K562 (cell line): ENCODE data around the gene LAMA1. TPM values are rescaled to one million over a fixed set of nuclear protein-coding genes. Genes with fewer than 3 reads are reported as not detected.

ENCODE experiments used
- ATAC-seq: fragments of 200-7000 bp; cut with Tn5 transposase; 3 replicates; pipeline ENCODE4 v1.9.1; 2020; ENCODE audit warnings: moderate library complexity
- BruUV-seq: library from RNA; stranded (reverse); fragments of 400-500 nt; replicated peaks from 2 replicates; lab custom pipeline; 2021; lab: Mats Ljungman, UMichigan
- CTCF ChIA-PET: fragments of 300-600 bp; formaldehyde crosslinking; extraction: SDS; loops from one replicate; lab custom pipeline; 2021; ENCODE audit warnings: low intra/inter-chr PET ratio; lab: Yijun Ruan, JAX
- POLR2A ChIA-PET: fragments of 300-600, 350-650 bp; sonication (Branson Sonifier 250); formaldehyde crosslinking; extraction: SDS; loops from one replicate; lab custom pipeline; 2021; ENCODE audit warnings: antibody characterized with exemption, inconsistent platforms; lab: Yijun Ruan, JAX
- DNase-seq, 4 experiments: peaks; one replicate each; pipeline versions ENCODE4 v3.0.0 to v3.0.0-alpha.2; 2011 to 2018; ENCODE audit warnings: low spot score in 3 of 4, mixed read lengths in 3 of 4; ENCODE audit errors: extremely low read depth in 1 of 4
- FAIRE-seq: peaks from 2 replicates; lab custom pipeline; 2011; peaks lifted over from hg19 to GRCh38; lab: Jason Lieb, UNC
- H2AFZ ChIP-seq: 2 replicates; pipeline ENCODE4 v1.6.0; 2011; ENCODE audit warnings: low read depth, low read length, control low read depth, inconsistent platforms
- H3K27ac ChIP-seq: fragments of 200-600 bp; 3 replicates; pipeline ENCODE4 v1.8.0; 2011; ENCODE audit warnings: low read depth, mild to moderate bottlenecking, control low read depth, inconsistent platforms, low read length, moderate library complexity, mixed read lengths; ENCODE audit errors: extremely low read depth
- H3K27me3 ChIP-seq, 2 experiments: fragments of 300-600 bp in 1 of 2; 2 replicates in 1 of 2; 3 replicates in 1 of 2; pipeline versions ENCODE4 v1.6.0 to v1.8.0; 2011; ENCODE audit warnings: inconsistent platforms in 2 of 2, low read length in 2 of 2, mild to moderate bottlenecking in 1 of 2, mixed read lengths in 1 of 2, moderate library complexity in 1 of 2; ENCODE audit not compliant: control insufficient read depth in 2 of 2, insufficient read depth in 2 of 2
- H3K36me3 ChIP-seq: fragments of 300-600 bp; 3 replicates; pipeline ENCODE4 v1.8.0; 2011; ENCODE audit warnings: mild to moderate bottlenecking, low read length, inconsistent platforms; ENCODE audit not compliant: control insufficient read depth, insufficient read depth
- H3K4me1 ChIP-seq, 2 experiments: fragments of 200-600 bp in 1 of 2; replicated peaks in 1 of 2; 2 replicates in 1 of 2; 3 replicates in 1 of 2; pipeline versions ENCODE4 v1.5.1 to v1.8.0; 2011; ENCODE audit warnings: inconsistent platforms in 2 of 2, low read length in 2 of 2, mild to moderate bottlenecking in 1 of 2, mixed read lengths in 1 of 2, moderate library complexity in 1 of 2; ENCODE audit not compliant: control insufficient read depth in 2 of 2, insufficient read depth in 2 of 2
- H3K4me2 ChIP-seq: 2 replicates; pipeline ENCODE4 v1.6.1; 2011; ENCODE audit warnings: low read length, control low read depth, inconsistent platforms, mixed read lengths; ENCODE audit not compliant: insufficient read depth
- H3K4me3 ChIP-seq: fragments of 200-600 bp; sonication (generic), shearing (Covaris generic); 2 replicates; pipeline ENCODE4 v1.5.1; 2016; ENCODE audit warnings: control low read depth, inconsistent platforms
- H3K79me2 ChIP-seq: fragments of 200-600 bp; 3 replicates; pipeline ENCODE4 v1.8.0; 2011; ENCODE audit warnings: low read length, inconsistent platforms; ENCODE audit not compliant: control insufficient read depth, insufficient read depth
- H3K9ac ChIP-seq, 2 experiments: 2 replicates each; pipeline versions ENCODE4 v1.6.0 to v1.6.1; 2011; ENCODE audit warnings: low read depth in 2 of 2, low read length in 2 of 2, control low read depth in 1 of 2, inconsistent platforms in 1 of 2, mild to moderate bottlenecking in 1 of 2, mixed read lengths in 1 of 2; ENCODE audit not compliant: insufficient read depth in 1 of 2
- H3K9me1 ChIP-seq: one replicate; pipeline ENCODE4 v1.6.0; 2011; ENCODE audit warnings: inconsistent platforms, mild to moderate bottlenecking, low read length, moderate library complexity; ENCODE audit not compliant: control insufficient read depth, insufficient read depth
- H3K9me3 ChIP-seq: replicated peaks from 2 replicates; pipeline ENCODE4 v1.5.1; 2011; ENCODE audit warnings: low read depth, low read length, inconsistent platforms; ENCODE audit not compliant: control insufficient read depth, insufficient read depth
- H4K20me1 ChIP-seq: replicated peaks from 2 replicates; pipeline ENCODE4 v1.6.1; 2011; ENCODE audit warnings: low read length, inconsistent platforms, mixed read lengths; ENCODE audit not compliant: control insufficient read depth, insufficient read depth
- CCNT2 ChIP-seq: IDR thresholded peaks from 2 replicates; pipeline ENCODE4 v1.6.1; 2011; ENCODE audit warnings: borderline replicate concordance, low read depth, mild to moderate bottlenecking, moderate library complexity, mixed read lengths, low read length; ENCODE audit not compliant: insufficient read length; ENCODE audit errors: extremely low read depth
- ELF1 ChIP-seq: fragments of 200-800 bp; sonication (Bioruptor generic); IDR thresholded peaks from 2 replicates; pipeline ENCODE4 v1.6.1; 2016; ENCODE audit warnings: missing genetic modification characterization, missing compliant biosample characterization
- ELK3 ChIP-seq: fragments of 450-650 bp; formaldehyde crosslinking; IDR thresholded peaks from 2 replicates; pipeline ENCODE4 v1.4.0; 2020; ENCODE audit warnings: mild to moderate bottlenecking
- HDAC6 ChIP-seq: IDR thresholded peaks from 2 replicates; pipeline ENCODE4 v1.6.1; 2012; ENCODE audit warnings: low read depth, mild to moderate bottlenecking, control low read depth, inconsistent platforms, low read length, moderate library complexity
- HNRNPLL ChIP-seq: fragments of 200-400 bp; formaldehyde crosslinking; IDR thresholded peaks from 2 replicates; pipeline ENCODE4 v1.6.1; 2017; ENCODE audit warnings: low read length, low read depth, mild to moderate bottlenecking; ENCODE audit not compliant: poor library complexity, severe bottlenecking
- KAT8 ChIP-seq: fragments of 450-650 bp; IDR thresholded peaks from 2 replicates; pipeline ENCODE4 v1.6.1; 2016; ENCODE audit warnings: low read depth, mild to moderate bottlenecking
- MCM3 ChIP-seq: fragments of 450-650 bp; IDR thresholded peaks from 2 replicates; pipeline ENCODE4 v1.6.1; 2016
- MCM5 ChIP-seq: fragments of 450-650 bp; IDR thresholded peaks from 2 replicates; pipeline ENCODE4 v1.6.1; 2016; ENCODE audit warnings: low read depth
- MECOM ChIP-seq: fragments of 250-450 bp; sonication (Bioruptor Pico); IDR thresholded peaks from 2 replicates; pipeline ENCODE4 v1.8.0; 2022; ENCODE audit warnings: inconsistent platforms
- PHF20 ChIP-seq: fragments of 450-650 bp; IDR thresholded peaks from 2 replicates; pipeline ENCODE4 v1.6.1; 2018; ENCODE audit not compliant: partially characterized antibody
- PHF21A ChIP-seq: fragments of 450-650 bp; IDR thresholded peaks from 2 replicates; pipeline ENCODE4 v1.6.1; 2017; ENCODE audit warnings: low read depth, borderline replicate concordance
- SUPT5H ChIP-seq: fragments of 450-650 bp; IDR thresholded peaks from 2 replicates; pipeline ENCODE4 v1.6.1; 2016
- USF1 ChIP-seq: sonication (generic); formaldehyde crosslinking; IDR thresholded peaks from 2 replicates; pipeline ENCODE4 v1.9.0; 2022; ENCODE audit warnings: mild to moderate bottlenecking, missing genetic modification reagents
- XRCC5 ChIP-seq: fragments of 200-400 bp; formaldehyde crosslinking; IDR thresholded peaks from 2 replicates; pipeline ENCODE4 v1.6.1; 2017; ENCODE audit warnings: low read depth, mild to moderate bottlenecking, low read length
- ZC3H11A ChIP-seq: IDR thresholded peaks from 2 replicates; pipeline ENCODE4 v1.6.1; 2012; ENCODE audit warnings: low read depth, low read length, improper control_type of control experiment
- ZKSCAN8 ChIP-seq: fragments of 200-800 bp; sonication (Bioruptor generic); IDR thresholded peaks from 2 replicates; pipeline ENCODE4 v1.6.1; 2016; ENCODE audit warnings: missing genetic modification characterization, missing compliant biosample characterization
- ZNF408 ChIP-seq: fragments of 250-450 bp; sonication (Bioruptor Pico); IDR thresholded peaks from 2 replicates; pipeline ENCODE4 v1.4.0; 2020; ENCODE audit warnings: low read depth, mild to moderate bottlenecking, moderate library complexity
- ZNF507 ChIP-seq: conservative IDR thresholded peaks from 2 replicates; pipeline ENCODE4 v1.6.1; 2017; ENCODE audit warnings: missing genetic modification characterization, missing compliant biosample characterization
- ZNF830 ChIP-seq: fragments of 250-450 bp; sonication (Bioruptor Pico); IDR thresholded peaks from 2 replicates; pipeline ENCODE4 v1.5.0; 2021; ENCODE audit warnings: mild to moderate bottlenecking
- WGBS: fragments of 100-300 bp; shearing (Covaris generic); methylation state at CpG from one replicate; pipeline ENCODE4 v1.1.6; 2016; ENCODE audit warnings: low coverage, mixed read lengths; ENCODE audit not compliant: insufficient coverage; ENCODE audit errors: missing lambda C conversion rate; 5-methylcytosine and 5-hydroxymethylcytosine counted together
- in situ Hi-C: fragments of 300-500 bp; cut with MboI; formaldehyde crosslinking; loops from 4 replicates; pipeline ENCODE4 v1.15.0; 2018; ENCODE audit warnings: inconsistent platforms, mixed read lengths
- intact Hi-C: fragments of 100-400 bp; cut with micrococcal nuclease; formaldehyde crosslinking; loops from 2 replicates; pipeline ENCODE4 v1.14.2; 2022
- polyA plus RNA-seq, 8 experiments: library from polyadenylated mRNA; depleted of rRNA in 4 of 8; stranded (reverse) in 5 of 8; unstranded in 3 of 8; fragments of >200 nt; fragmentation: Nextera tagmentation in 2 of 8; fragmentation: Illumina TruSeq in 1 of 8; extraction: Ambion mirVana in 2 of 8; extraction: Trizol in 1 of 8; gene quantifications; 2 replicates each; pipeline versions ENCODE4 v1.2.1 to v1.2.3, GENCODE V29; 2011 to 2014; ENCODE audit warnings: inconsistent platforms in 1 of 8, missing spikeins in 1 of 8
- total RNA-seq, 7 experiments: library from RNA; depleted of rRNA in 6 of 7; stranded (reverse); fragments of >200 nt in 6 of 7; fragmentation: Illumina TruSeq in 2 of 7; extraction: Trizol in 2 of 7; gene quantifications; 2 replicates each; pipeline versions ENCODE4 v1.2.1 to v1.2.3, GENCODE V29; 2011 to 2021; ENCODE audit warnings: low replicate concordance in 1 of 7

Gene LAMA1
- total and polyA plus RNA-seq, 9 of the 15 experiments (the other 6 are each of a cell fraction or from before 2014, with no cell fraction given): 0.04 TPM; not detected in 8

- no peak for TF ChIP-seq CCNT2
- TF ChIP-seq SUPT5H: no peak
- TF ChIP-seq, all 486 proteins: peak for 0
Measured at GRCh38 chr18:6954501-6954900, 163.1 kb downstream of the LAMA1 start (continued).

GRCh38 chr18:6951336-6952090, 166.1 kb downstream of the LAMA1 start:
- FAIRE-seq: no peak

More at GRCh38 chr18:6951336-6952090, 166.1 kb downstream of the LAMA1 start:
- intact Hi-C loops (no loop called here), in situ Hi-C loops (no loop called here)
- ATAC-seq (no peak; the same call in 2 of the 3 replicates), DNase-seq (no peak)
- Histone ChIP-seq H3K9me1 (no peaks in the 10 kb centered on the region), H3K27me3 (peaks cover 70 to 85% of the 10 kb centered on the region in 2 experiments), H3K4me2 (no peak overlapping the region), H3K4me3 (no peak overlapping the region), H4K20me1 (no peaks in the 10 kb centered on the region; the same call in 1 of the 2 replicates), H3K79me2 (no peaks in the 10 kb centered on the region), H3K27ac (no peak overlapping the region), H3K9ac (no peak overlapping the region), H2AFZ (no peak overlapping the region), H3K4me1 (no peaks in the 10 kb centered on the region; a peak in 1 of 5 replicates), H3K36me3 (no peaks in the 10 kb centered on the region), H3K9me3 (no peaks in the 10 kb centered on the region)
- TF ChIP-seq PHF21A (no peak), ZNF507 (no peak), MCM3 (no peak), ZNF830 (CRISPR knock-in tag) (no peak), HDAC6 (no peak), USF1 (CRISPR knock-in tag) (no peak), ELK3 (CRISPR knock-in tag) (no peak), ZKSCAN8 (CRISPR knock-in tag) (no peak), HNRNPLL (no peak), XRCC5 (no peak), KAT8 (no peak), ZNF408 (no peak), MCM5 (no peak), ZC3H11A (no peak), PHF20 (no peak), MECOM (CRISPR knock-in tag) (no peak), ELF1 (tag) (no peak)
- WGBS: 3% methylated on average over 17 of the region's 17 CpGs
- no TSS peak for BruUV-seq
- ChIA-PET POLR2A (interaction anchor here (1.0 kb wide), 1 partner anchor 14 kb away, joined by 3 read pairs; no protein-coding TSS in a partner anchor), CTCF (interaction anchor here (0.6 kb wide), 1 partner anchor 215 kb away, joined by 3 read pairs; no protein-coding TSS in a partner anchor)
